ENCODE data around the gene ZSWIM3.

The ZSWIM3 gene

GRCh38 chr20:45913116-45913515 is 55.7 kb downstream of the ZSWIM3 start:
- no peak overlapping the region for H3K27ac ChIP-seq
- no peak for TF ChIP-seq CTCF (IDR thresholded peaks at IDR 0.05)
- no peak for TF ChIP-seq ZFX (IDR thresholded peaks at IDR 0.05; ENCODE audit: borderline replicate concordance)

DNA sequence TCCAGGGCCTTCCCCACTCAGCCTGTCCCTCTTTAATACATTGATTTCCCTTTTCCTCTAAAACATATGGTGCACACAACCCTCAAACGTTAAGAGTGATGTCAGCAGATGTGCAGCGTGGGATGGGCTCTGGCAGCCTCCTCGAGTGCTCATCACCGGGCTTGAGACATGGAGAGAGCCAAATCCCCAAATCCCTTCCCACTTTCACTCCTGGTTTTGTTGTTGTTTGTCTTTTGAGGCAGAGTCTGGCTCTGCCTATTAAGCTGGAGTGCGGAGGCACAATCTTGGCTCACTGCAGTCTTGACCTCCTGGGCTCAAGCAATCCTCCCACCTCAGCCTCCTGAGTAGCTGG is 60.4 kb downstream of the ZSWIM3 start:
- no peak overlapping the region for H3K27ac ChIP-seq
- no peak for TF ChIP-seq ZFX (IDR thresholded peaks at IDR 0.05; ENCODE audit: borderline replicate concordance)
- TF ChIP-seq CTCF (IDR thresholded peaks at IDR 0.05), result no peak

DNA sequence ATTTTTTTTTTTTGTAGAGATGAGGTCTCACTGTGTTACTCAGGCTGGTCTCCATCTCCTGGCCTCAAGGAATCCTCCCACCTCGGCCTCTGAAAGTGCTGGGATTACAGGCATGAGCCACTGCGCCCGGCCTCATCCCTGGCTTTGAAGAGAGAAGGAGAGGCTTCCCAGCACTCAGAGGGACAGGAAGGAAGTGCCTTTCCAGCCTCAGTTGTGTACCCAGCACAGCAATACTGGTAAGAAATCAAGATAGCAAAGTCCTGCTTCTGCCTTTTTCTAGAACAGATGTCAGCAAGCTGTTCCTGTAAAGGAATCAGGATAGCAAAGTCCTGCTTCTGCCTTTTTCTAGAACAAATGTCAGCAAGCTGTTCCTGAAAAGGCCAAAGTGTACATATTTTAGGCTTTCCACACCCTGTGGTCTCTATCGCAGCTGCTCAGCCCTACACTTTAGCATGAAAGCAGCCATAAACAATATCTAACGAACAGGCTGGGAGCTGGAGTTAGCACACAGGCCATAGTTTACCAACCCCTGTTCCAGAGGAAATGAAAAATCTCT is 60.8 kb downstream of the ZSWIM3 start:
- H3K27ac ChIP-seq, result no peak overlapping the region
- TF ChIP-seq CTCF (IDR thresholded peaks at IDR 0.05) (no peak), ZFX (IDR thresholded peaks at IDR 0.05; ENCODE audit: borderline replicate concordance) (no peak)

- H3K27ac ChIP-seq, result no peak overlapping the region
- no peak for TF ChIP-seq ZFX (IDR thresholded peaks at IDR 0.05; ENCODE audit: borderline replicate concordance)
- no peak for TF ChIP-seq CTCF (IDR thresholded peaks at IDR 0.05)
Measured at GRCh38 chr20:45918779-45919537, 61.5 kb downstream of the ZSWIM3 start.

- TF ChIP-seq CTCF (IDR thresholded peaks at IDR 0.05) (no peak), ZFX (IDR thresholded peaks at IDR 0.05; ENCODE audit: borderline replicate concordance) (no peak)
- H3K27ac ChIP-seq, result no peak overlapping the region
Measured at GRCh38 chr20:45919542-45920399, 62.4 kb downstream of the ZSWIM3 start.

- TF ChIP-seq CTCF (IDR thresholded peaks at IDR 0.05) (no peak), ZFX (IDR thresholded peaks at IDR 0.05; ENCODE audit: borderline replicate concordance) (no peak)
- no peak overlapping the region for H3K27ac ChIP-seq
Measured at GRCh38 chr20:45920462-45921336, 63.3 kb downstream of the ZSWIM3 start.

Data from 22Rv1 (cell line).